ENCODE data around the gene UMAD1.
"Not testable (repeated sequence)": the region's sequence is repeated elsewhere in the genome, so short reads cannot be mapped to it uniquely, and the experiment has no call there.

UMAD1 gene

GRCh38 chr7:7816084-7816483, 175.5 kb downstream of the UMAD1 start:
- ChIA-PET CTCF (interaction anchor here (1.6 kb wide), 1 partner anchor 12 kb away, joined by 3 read pairs; no protein-coding TSS in a partner anchor), POLR2A (interaction anchor here (0.5 kb wide), 1 partner anchor 38 kb away, joined by 3 read pairs; no protein-coding TSS in a partner anchor)
- no peak for TF ChIP-seq CTCF (IDR thresholded peaks at IDR 0.05; ENCODE audit: control extremely low read depth, extremely low read depth, low read depth, missing control alignments)
- DNase-seq (ENCODE audit: extremely low spot score): peak; percentile 28

GRCh38 chr7:7816816-7817536, 176.4 kb downstream of the UMAD1 start:
- no peak for DNase-seq (ENCODE audit: extremely low spot score)
- CTCF ChIA-PET: no interaction called here
- POLR2A ChIA-PET: interaction anchor here (0.5 kb wide), 1 partner anchor 37 kb away, joined by 3 read pairs; no protein-coding TSS in a partner anchor
- TF ChIP-seq CTCF (IDR thresholded peaks at IDR 0.05; ENCODE audit: control extremely low read depth, extremely low read depth, low read depth, missing control alignments): no peak

GRCh38 chr7:7817748-7818147, 177.2 kb downstream of the UMAD1 start:
- CTCF ChIA-PET: no interaction called here
- DNase-seq (ENCODE audit: extremely low spot score): no peak
- POLR2A ChIA-PET: no interaction called here
- no peak for TF ChIP-seq CTCF (IDR thresholded peaks at IDR 0.05; ENCODE audit: control extremely low read depth, extremely low read depth, low read depth, missing control alignments)

- DNase-seq (ENCODE audit: extremely low spot score); CTCF ChIA-PET; POLR2A ChIA-PET: not testable (repeated sequence)
These were observed 177.6 kb downstream of the UMAD1 start for GRCh38 chr7:7818179-7818578.

GRCh38 chr7:7819442-7820247, 179.1 kb downstream of the UMAD1 start:
- ChIA-PET CTCF (interaction anchor here (1.1 to 1.6 kb wide), 2 partner anchors 14 to 21 kb away, joined by 3 to 5 read pairs; no protein-coding TSS in a partner anchor), POLR2A (no interaction called here)
- no peak for DNase-seq (ENCODE audit: extremely low spot score)
- no peak for TF ChIP-seq CTCF (IDR thresholded peaks at IDR 0.05; ENCODE audit: control extremely low read depth, extremely low read depth, low read depth, missing control alignments)

- TF ChIP-seq CTCF (IDR thresholded peaks at IDR 0.05; ENCODE audit: control extremely low read depth, extremely low read depth, low read depth, missing control alignments): no peak
- no peak for DNase-seq (ENCODE audit: extremely low spot score)
- CTCF ChIA-PET: interaction anchor here (1.2 to 1.6 kb wide), 3 partner anchors 20 to 124 kb away, joined by 3 to 5 read pairs (median 3); no protein-coding TSS in a partner anchor
- POLR2A ChIA-PET: no interaction called here
These were observed 179.9 kb downstream of the UMAD1 start for GRCh38 chr7:7820409-7820808.

- ChIA-PET CTCF (interaction anchor here (1.2 to 1.6 kb wide), 4 partner anchors 19 to 124 kb away, joined by 3 to 5 read pairs (median 4); partner anchors contain the start of gene RPA3), POLR2A (no interaction called here)
- TF ChIP-seq CTCF (IDR thresholded peaks at IDR 0.05; ENCODE audit: control extremely low read depth, extremely low read depth, low read depth, missing control alignments): no peak
- no peak for DNase-seq (ENCODE audit: extremely low spot score)
These were observed 180.4 kb downstream of the UMAD1 start for GRCh38 chr7:7820939-7821338.
